HG02642 (cell line): ENCODE results near the gene GDF2.

ENCODE experiments used
- ATAC-seq: cut with Tn5 transposase; IDR thresholded peaks from one replicate; pipeline ENCODE4 v1.9.1; 2021; ENCODE audit warnings: mild to moderate bottlenecking; ENCODE audit not compliant: unreplicated experiment, poor library complexity

The GDF2 gene

DNA sequence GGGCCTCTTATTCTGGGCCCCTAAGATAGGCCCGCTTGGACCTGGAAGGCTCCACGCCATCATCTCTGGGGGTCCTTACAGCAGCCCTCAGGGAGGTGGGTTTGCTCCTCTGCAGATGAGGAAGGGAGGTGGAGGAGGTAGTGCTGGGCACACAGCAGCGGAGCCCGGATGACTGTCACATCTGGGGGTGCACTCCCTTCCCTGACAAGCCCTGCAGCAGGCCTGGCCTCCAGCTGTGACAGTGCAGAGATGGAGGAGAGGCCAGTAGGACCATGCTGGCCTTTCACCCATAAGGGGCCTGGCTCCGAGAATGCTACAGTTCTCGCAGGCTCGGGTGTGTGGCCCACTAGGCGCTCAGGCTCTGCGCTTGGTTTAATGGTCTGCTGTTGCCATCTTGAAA is 9.2 kb downstream of the GDF2 start:
- ATAC-seq = no peak

DNA sequence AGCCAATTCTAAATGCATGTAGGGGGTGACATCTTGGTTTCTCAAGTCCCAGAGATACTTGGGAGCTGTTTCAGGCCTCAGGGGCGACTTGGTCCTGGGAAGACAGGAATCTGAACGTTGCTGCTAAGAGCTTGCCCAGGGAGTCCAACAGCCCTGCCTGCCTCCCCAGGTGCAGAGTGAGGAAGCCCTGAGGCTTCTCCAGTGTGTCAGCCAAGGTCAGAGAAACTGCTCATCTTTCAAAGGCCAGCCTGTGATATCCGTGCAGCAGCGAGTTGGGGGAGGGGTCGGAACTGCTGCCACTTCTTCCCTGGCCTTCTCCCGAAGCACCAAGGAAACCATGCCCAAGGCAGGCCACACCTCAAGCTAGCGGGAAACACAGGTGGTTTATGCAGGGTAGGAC is 9.7 kb downstream of the GDF2 start:
- ATAC-seq = no peak

DNA sequence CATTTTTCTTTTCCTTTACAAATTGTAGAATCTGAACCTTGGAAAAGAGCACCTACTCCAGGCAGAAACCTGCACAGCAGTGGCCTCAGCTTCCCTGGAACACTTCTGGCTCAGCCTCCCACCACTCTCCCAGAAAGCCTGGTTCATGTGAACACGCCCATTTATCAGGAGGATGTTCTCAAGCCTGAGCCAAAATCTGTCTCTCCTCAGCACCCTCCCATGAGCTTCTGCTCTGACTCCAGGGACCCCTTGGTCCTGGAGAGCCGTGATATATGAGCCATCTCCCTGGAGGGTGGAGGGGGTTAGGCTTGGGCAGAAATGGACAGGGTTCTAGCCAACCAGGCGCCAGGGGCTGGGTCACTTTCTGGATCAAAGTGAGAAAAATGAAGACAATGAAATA is 10.1 kb downstream of the GDF2 start:
- ATAC-seq = no peak

DNA sequence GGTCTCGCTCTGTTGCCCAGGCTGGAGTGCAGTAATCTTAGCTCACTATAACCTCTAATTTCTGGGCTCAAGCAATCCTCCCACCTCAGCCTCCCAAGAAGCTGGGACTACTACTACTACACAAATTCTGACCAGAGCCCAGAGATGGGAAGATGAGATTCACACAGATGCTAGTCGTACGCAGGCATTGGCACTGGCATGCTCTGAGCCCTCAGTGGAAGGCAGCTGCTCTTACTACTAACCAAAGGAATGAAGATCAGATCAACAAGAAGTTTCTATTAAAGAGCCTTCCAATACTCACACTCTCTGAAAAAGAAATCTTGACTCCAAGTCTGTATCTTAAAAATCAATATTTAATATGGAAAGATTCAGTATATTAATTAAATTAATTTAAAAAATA is 10.7 kb downstream of the GDF2 start:
- ATAC-seq = no peak

DNA sequence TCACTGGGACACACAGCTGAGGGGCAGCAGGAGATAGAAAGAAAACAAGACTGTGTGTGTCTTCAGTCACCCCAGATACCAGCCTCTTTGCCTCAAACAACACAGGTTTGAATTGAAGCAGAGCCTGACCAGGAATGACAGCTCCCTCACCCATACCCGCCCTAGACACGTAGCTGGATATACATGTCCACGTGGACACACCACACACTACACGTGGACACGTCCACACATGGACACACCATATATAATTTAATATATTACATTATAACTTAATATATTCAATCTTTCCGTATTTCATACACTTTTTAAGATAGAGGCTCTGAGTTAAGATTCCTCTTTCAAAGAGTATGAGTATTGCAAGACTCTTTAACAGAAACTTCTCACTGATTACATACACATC is 11.3 kb downstream of the GDF2 start:
- no peak for ATAC-seq

DNA sequence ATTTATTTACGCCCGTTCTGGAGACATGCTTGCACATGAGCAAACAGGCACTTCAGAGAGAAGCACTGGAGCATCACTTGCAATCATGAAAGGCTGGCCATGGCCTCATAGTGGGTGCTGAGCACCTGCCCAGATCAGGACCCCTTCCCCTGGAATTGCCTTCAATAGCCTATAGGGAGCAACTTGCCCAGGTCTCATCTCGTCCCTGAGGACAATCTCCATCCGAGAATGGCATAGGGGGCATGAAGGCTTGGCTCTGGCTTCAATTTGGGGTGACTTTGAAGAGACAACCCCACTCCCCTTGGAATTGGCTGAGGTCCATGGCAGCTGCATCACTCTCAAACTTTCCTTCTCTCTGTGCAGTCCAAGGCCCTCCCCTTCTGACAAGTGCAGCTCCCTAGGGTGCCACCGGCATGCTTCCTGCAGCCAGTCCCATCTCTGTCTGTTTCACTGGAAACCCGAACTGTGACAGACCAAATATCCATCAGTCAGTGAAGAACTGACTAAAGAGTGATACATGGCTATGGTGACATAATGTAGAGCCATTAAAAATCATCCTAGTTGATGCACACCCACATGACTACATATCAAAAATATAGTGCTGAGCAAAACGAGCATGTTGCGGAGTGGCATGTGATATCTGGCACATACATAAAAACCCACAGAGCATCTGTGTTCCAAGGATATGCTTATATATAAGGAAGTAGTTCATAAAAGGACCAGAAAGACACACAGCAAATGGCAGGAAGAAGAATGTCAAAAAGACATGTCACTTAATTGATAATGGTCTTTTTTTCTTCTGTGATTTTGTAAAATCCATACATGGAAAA is 12.4 kb downstream of the GDF2 start:
- no peak for ATAC-seq

DNA sequence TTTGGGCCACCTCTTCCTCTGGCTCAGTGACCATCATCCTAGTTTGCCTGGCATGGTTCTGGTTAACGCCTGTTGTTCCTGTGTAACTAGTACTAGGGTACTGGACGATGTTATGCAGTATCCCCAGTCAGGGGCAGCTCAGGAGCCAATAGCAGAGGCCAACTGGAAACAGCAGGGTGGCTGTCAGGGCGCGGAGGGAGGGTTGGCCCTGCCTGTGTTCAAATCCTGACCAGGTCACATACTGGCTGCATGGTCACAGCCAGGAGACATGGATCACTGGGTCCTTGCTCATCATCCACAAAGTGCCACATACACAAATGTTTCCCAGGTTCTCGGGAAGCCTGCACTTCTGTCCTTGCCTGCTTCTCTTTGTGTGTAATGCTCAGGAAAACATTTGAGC is 13.7 kb downstream of the GDF2 start:
- no peak for ATAC-seq

DNA sequence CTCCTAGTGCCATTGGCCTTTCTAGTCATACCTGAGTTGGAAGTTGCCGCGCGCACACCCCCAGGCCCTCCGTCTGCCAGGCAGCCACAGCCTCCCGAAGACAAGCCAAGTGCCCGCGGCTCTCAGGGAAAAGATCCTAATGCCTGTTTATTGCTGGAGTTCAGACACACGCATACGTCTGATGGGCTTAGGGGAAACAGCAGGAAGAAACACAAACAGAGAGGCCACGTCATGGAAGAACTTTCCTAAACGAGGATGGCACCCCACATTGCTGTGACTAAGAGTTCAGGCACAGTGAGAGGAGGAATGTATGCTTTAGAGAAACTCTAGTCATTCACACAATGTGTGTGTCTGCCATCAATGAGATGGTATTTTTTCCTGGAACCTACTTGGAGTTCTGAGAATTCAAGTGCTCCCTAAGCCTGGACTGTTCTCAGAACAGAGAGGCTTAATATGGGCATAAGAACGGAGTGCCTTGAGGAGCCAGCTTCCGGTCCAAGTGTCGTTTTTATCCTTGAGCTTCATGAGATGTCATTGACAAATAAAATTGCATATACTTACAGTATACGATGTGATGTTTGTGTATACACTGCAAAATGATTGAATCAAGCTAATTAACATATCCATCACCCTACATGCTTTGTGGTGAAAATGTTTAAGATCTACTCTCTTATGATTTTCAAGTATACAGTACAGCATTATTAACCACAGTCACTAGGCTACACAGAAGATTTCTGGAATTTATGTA is 14.3 kb downstream of the GDF2 start:
- ATAC-seq = no peak

DNA sequence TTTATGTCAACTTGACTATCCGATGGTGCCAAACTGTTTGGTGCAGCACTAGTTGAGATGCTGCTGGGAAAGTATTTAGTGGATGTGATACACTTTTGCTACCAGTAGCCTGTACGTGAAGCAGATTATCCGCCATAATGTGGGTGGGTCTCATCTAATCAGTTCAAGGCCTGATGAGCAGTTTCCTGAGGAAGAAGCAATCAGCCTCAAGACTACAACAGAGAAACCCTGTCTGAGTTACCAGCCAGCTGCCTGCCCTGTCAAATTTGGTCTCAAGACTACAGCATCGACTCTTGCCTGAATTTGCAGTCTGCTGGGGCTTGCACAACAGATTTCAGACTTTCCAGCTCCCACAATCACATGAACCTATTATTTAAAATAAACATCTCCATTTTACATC is 15.1 kb downstream of the GDF2 start:
- ATAC-seq = no peak

DNA sequence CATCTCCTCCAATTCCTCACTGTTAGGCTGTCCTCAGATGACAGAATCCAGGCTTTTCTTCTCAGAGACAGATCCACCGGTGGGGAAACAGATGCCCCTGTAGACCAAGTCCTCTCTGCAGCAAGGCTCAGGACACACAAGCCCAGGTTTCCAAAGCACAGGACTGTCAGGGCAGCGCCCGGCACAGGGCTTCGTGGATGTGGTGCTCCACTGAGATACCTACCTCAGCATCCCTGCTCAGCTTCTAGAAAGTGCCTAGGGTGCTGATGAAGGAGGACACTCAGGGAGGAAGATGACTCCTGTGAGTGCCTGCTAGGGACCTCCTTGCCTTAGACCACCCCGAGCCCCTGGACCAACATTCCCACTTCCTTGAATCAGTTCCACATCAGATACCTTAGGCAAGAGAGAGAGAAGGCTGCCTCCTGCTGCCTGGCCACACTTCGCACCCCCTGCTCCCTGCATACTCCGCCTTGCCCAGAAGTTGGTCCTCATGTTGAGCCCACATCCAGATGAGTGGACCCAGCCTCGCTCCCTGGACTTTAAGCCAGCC is 17.0 kb downstream of the GDF2 start:
- no peak for ATAC-seq

DNA sequence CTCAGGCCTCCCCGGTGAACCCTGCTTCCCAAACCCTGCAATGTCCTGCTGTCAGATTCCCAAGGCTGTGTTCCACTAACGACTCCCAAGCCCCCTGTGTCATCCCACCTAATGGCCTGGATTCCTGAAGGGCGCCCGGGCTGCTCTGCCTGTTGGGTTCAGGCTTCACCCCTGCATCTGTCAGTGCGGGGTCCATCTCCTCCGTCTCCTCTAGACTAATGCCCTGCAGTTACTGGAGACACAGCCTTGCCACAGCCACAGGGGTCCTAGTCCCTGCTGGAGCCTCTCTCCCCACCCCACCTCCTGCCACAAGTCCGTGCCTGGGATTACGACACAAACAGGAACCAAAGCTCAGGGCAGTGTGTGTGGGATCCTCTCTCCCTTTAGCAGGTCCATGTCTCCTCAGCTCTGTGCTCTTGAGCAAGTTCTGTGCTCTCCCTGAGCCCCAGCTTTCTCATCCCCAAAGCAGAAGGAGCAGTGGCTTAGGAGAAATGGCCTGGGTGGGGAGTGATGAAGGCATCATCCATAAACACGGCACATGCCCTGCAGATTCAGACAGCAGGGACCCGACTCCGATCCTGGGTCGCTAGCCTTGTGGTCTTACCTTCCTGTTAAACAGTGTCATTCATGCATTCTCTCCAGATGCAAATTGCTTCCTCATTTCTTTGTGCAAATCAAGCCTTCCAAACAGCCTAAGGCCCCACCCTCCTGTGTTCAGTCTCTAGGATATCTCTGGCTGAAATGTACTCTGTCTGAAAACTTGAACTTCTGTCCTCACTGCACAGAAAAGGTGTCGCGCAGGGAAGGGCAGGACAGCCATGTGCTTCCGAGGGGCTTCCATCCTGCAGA is 17.7 kb downstream of the GDF2 start:
- ATAC-seq = no peak

DNA sequence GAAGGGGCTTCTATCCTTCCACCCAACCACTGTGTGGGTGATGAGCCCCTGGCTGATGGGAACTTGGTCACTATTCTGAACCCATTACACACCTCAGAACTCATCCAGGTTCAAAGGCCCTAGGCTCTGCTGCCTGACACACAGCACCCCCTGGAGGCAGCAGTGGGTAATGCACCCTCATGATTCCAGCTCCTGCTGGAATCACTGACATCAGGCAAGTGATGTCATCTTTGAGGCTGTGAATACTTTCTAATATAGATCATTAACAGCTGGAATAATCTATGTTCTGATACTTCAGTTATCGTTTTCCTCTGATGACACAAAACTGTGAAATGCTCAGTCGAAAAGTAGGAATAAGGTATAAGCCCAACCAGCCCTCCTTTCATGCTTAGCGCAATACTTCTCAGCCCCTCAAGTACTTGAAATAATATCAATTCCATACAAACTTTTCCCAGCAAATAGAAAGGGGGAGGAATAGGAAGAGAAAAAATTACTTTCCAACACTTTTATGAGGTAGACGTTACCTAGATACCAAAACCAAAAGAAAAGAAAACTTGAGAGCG is 18.4 kb downstream of the GDF2 start:
- ATAC-seq = no peak

DNA sequence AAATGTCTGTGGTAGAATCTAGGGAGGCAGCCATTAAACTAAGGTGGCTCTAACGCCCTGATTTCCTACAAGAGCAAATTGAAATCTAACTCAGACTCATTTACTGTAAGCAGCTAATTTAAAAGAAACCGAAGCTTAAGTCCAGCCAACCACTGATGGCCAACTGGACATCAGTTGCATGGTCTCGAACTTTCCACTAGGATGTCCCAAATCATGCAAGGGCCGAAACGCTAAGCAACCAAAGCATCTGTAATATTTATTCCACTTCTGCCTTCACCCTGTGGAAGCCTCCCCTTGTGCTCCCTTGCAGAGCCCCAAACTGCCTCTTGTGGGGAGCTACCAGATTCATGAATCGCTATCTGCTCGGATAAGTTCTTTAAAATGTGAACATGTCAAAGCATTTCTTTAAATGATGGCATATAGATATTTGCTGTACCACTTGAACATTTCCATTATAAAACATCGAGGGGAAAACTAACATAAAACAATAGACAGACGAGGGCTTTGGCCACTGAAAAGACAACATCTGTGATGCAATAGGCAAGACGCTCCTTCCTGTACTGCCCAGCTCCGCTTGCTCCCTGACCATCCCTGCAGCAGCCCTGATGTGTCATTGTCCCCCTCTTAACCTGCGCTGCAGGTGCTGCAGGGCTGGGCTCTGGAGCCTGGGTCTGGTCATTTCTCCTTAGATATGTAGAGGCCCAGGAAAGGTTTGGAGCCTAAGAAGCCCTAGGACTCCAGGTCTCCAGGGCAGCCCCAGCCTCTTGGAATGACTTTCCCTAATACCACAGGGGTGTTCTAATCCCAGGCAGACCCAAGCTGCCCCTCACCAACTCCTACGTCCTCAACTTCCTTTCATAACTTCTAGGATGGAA is 23.0 kb downstream of the GDF2 start:
- ATAC-seq = no peak

DNA sequence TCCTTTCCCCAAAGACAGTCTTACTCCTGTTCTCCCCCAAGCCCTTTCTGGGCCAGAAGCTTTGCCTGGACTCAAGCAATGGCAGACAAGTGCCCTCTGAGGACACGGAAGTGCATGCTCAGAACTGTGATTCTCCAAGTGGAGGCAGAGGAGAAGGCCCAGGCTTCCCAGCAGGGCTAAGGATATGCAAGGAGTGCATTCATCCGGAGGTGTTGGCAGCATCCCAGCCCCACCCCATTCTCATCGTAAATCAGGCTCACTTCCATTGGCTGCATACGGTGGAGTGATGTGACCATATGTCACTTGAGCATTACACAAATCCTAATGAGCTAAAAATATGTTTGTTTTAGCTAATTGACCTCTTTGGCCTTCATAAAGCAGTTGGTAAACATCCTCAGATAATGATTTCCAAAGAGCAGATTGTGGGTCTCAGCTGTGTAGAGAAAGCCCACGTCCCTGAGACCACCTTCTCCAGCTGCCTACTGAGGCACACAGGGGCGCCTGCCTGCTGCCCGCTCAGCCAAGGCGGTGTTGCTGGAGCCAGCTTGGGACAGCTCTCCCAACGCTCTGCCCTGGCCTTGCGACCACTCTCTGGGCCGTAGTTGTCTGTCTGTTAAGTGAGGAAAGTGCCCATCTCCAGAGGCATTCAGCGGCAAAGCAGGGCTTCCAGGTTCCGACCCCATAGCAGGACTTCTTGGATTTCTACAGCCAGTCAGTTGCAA is 24.5 kb downstream of the GDF2 start:
- no peak for ATAC-seq

DNA sequence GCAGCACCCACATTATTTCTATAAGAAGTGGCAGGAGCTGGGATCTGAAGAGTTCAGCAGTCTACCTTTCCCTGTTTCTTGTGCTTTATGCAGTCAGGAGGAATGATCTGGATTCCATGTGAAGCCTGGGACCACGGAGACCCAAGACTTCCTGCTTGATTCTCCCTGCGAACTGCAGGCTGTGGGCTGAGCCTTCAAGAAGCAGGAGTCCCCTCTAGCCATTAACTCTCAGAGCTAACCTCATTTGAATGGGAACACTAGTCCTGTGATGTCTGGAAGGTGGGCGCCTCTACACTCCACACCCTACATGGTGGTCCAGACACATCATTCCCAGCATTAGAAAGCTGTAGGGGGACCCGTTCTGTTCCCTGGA is 25.0 kb downstream of the GDF2 start:
- ATAC-seq = no peak

DNA sequence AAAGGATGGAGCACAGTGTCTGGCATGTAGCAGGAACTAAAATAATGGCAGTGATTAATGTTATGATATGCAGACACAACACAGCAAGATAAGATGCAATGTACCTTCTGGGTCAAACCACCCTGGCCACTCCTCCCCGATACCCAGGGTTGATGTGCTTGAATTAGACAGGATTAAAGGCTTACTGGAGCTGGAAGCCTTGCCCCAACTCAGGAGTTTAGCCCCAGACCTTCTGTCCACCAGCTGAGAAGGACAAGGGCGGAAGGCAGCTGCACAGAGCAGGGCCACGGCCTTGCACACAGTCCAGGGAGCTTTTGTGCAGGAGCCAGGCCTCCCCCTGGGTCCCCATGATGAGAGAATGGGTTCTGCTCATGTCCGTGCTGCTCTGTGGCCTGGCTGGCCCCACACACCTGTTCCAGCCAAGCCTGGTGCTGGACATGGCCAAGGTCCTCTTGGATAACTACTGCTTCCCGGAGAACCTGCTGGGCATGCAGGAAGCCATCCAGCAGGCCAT is 25.9 kb downstream of the GDF2 start, which contains the start of gene RBP3:
Gene RBP3, plus strand, starts transcription at position 226 of the 514 bp plus-strand sequence. Its CDS starts 122 bp downstream, at position 348.
- no peak for ATAC-seq

DNA sequence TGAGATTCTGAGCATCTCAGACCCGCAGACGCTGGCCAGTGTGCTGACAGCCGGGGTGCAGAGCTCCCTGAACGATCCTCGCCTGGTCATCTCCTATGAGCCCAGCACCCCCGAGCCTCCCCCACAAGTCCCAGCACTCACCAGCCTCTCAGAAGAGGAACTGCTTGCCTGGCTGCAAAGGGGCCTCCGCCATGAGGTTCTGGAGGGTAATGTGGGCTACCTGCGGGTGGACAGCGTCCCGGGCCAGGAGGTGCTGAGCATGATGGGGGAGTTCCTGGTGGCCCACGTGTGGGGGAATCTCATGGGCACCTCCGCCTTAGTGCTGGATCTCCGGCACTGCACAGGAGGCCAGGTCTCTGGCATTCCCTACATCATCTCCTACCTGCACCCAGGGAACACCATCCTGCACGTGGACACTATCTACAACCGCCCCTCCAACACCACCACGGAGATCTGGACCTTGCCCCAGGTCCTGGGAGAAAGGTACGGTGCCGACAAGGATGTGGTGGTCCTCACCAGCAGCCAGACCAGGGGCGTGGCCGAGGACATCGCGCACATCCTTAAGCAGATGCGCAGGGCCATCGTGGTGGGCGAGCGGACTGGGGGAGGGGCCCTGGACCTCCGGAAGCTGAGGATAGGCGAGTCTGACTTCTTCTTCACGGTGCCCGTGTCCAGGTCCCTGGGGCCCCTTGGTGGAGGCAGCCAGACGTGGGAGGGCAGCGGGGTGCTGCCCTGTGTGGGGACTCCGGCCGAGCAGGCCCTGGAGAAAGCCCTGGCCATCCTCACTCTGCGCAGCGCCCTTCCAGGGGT is 26.6 kb downstream of the GDF2 start:
- no peak for ATAC-seq

DNA sequence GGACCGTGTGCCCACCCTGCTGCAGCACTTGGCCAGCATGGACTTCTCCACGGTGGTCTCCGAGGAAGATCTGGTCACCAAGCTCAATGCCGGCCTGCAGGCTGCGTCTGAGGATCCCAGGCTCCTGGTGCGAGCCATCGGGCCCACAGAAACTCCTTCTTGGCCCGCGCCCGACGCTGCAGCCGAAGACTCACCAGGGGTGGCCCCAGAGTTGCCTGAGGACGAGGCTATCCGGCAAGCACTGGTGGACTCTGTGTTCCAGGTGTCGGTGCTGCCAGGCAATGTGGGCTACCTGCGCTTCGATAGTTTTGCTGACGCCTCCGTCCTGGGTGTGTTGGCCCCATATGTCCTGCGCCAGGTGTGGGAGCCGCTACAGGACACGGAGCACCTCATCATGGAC is 27.3 kb downstream of the GDF2 start:
- no peak for ATAC-seq
